Panc1 (cell line): ENCODE results near the gene TGFB3. TPM values are rescaled to one million over a fixed set of nuclear protein-coding genes. Genes with fewer than 3 reads are reported as not detected.

Source experiments
- ATAC-seq: fragments of 200-7000 bp; cut with Tn5 transposase; 2 replicates; pipeline ENCODE4 v1.9.1; 2020; ENCODE audit warnings: mild to moderate bottlenecking, moderate library complexity
- BruUV-seq: library from RNA; stranded (reverse); fragments of 400-500 nt; replicated peaks from 2 replicates; lab custom pipeline; 2021; lab: Mats Ljungman, UMichigan
- CTCF ChIA-PET: fragments of 300-600 bp; sonication (Branson Sonifier 250); formaldehyde crosslinking; loops from one replicate; lab custom pipeline; 2022; ENCODE audit warnings: antibody characterized with exemption; lab: Charles Lee
- POLR2A ChIA-PET: fragments of 300-600 bp; sonication (Branson Sonifier 250); formaldehyde crosslinking; loops from one replicate; lab custom pipeline; 2022; ENCODE audit warnings: antibody characterized with exemption; lab: Charles Lee
- DNase-seq: peaks from one replicate; pipeline ENCODE4 v3.0.0-alpha.2; 2010; ENCODE audit warnings: low read depth, low spot score
- H3K27ac ChIP-seq: 2 replicates; pipeline ENCODE4 v1.5.1; 2011; ENCODE audit warnings: mild to moderate bottlenecking, low read length, inconsistent platforms
- H3K27me3 ChIP-seq: fragments of 200-500 bp; sonication (Bioruptor generic); 2 replicates; pipeline ENCODE4 v1.6.0; 2014; ENCODE audit warnings: low read length, inconsistent platforms; ENCODE audit not compliant: control insufficient read depth, insufficient read depth
- H3K36me3 ChIP-seq: fragments of 200-500 bp; sonication (Bioruptor generic); 2 replicates; pipeline ENCODE4 v1.5.1; 2014; ENCODE audit warnings: inconsistent platforms, mild to moderate bottlenecking, low read length, moderate library complexity; ENCODE audit not compliant: control insufficient read depth, insufficient read depth
- H3K4me1 ChIP-seq: 2 replicates; pipeline ENCODE4 v1.5.1; 2011; ENCODE audit warnings: inconsistent platforms, mild to moderate bottlenecking, low read length, moderate library complexity; ENCODE audit not compliant: control insufficient read depth, insufficient read depth
- H3K4me3 ChIP-seq, 2 experiments: 2 replicates each; pipeline ENCODE4 v1.5.1; 2011 to 2012; ENCODE audit warnings: low read depth in 2 of 2, low read length in 2 of 2, mild to moderate bottlenecking in 2 of 2, inconsistent platforms in 1 of 2, moderate library complexity in 1 of 2
- H3K9me3 ChIP-seq: fragments of 200-500 bp; sonication (Bioruptor generic); 2 replicates; pipeline ENCODE4 v1.5.1; 2014; ENCODE audit warnings: low read depth, mild to moderate bottlenecking, inconsistent platforms, low read length, moderate library complexity; ENCODE audit not compliant: control insufficient read depth, insufficient read depth
- POLR2AphosphoS5 ChIP-seq: IDR thresholded peaks from 2 replicates; pipeline ENCODE4 v1.6.1; 2012; ENCODE audit warnings: mild to moderate bottlenecking, low read depth, low read length, moderate library complexity
- SIN3A ChIP-seq: IDR thresholded peaks from 2 replicates; pipeline ENCODE4 v1.6.1; 2012; ENCODE audit warnings: low read depth, mild to moderate bottlenecking, low read length, moderate library complexity, borderline replicate concordance; ENCODE audit not compliant: insufficient read depth
- TCF7L2 ChIP-seq: IDR thresholded peaks from 2 replicates; pipeline ENCODE4 v1.6.1; 2011; ENCODE audit warnings: mild to moderate bottlenecking, low read depth, low read length, inconsistent platforms
- in situ Hi-C: cut with HindIII; loops from 2 replicates; pipeline ENCODE4 v1.10.0; 2016; ENCODE audit warnings: low sequenced_read_pairs, low pct_unique_long_range_greater_than_20kb
- intact Hi-C: fragments of 100-400 bp; cut with micrococcal nuclease; formaldehyde crosslinking; loops from one replicate; pipeline ENCODE4 v1.10.0; 2022; ENCODE audit not compliant: unreplicated experiment
- total RNA-seq: library from RNA; stranded (reverse); gene quantifications from one replicate; pipeline ENCODE4 v1.2.1, GENCODE V29; 2021; ENCODE audit not compliant: unreplicated experiment
- TF ChIP-seq, protein P1 (sequence below): fragments of 450-650 bp; IDR thresholded peaks from 2 replicates; pipeline ENCODE4 v1.5.1; 2017; ENCODE audit warnings: mild to moderate bottlenecking
- TF ChIP-seq, protein P2 (sequence below), 2 experiments: IDR thresholded peaks; 2 replicates each; pipeline ENCODE4 v1.6.1; 2011 to 2012; ENCODE audit warnings: low read depth in 2 of 2, control low read depth in 1 of 2, low read length in 1 of 2, mild to moderate bottlenecking in 1 of 2, moderate library complexity in 1 of 2; ENCODE audit not compliant: insufficient read depth in 1 of 2

The TGFB3 gene
- total RNA-seq, 1 experiment from 2014 or later: 9.6 TPM

DNA sequence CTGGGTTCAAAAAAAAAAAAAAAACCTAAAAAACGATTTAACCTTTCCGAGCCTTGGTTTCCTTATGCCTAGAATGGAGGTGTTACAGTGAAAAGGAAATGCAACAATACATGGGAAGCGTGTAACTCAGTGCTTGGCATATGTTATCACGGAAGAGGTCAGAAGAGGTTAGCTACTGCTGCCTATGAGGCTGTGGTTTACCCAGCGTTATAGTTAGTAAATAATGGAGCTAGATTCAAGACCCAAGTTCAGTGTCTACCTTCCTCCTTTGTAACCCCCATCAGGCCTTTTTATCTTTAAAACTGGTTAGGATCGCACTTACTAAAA, 4.6 kb upstream of the TGFB3 start:
- peaks cover 13% of the 10 kb centered on the region for H3K4me1 ChIP-seq
- DNase-seq: no peak
- no TSS peak for BruUV-seq
- H3K27me3 ChIP-seq: no peaks in the 10 kb centered on the region
- peak overlapping the region; percentile 93 to 94 for H3K4me3 ChIP-seq
- H3K27ac ChIP-seq: peak overlapping the region; percentile 77
- in situ Hi-C loops (no loop called here), intact Hi-C loops (no loop called here)
- ATAC-seq: no peak
- H3K9me3 ChIP-seq: no peaks in the 10 kb centered on the region
- no peaks in the 10 kb centered on the region; the same call in 1 of the 2 replicates for H3K36me3 ChIP-seq
- no peak for TF ChIP-seq TCF7L2
- TF ChIP-seq SIN3A: no peak
- TF ChIP-seq, protein P1, sequence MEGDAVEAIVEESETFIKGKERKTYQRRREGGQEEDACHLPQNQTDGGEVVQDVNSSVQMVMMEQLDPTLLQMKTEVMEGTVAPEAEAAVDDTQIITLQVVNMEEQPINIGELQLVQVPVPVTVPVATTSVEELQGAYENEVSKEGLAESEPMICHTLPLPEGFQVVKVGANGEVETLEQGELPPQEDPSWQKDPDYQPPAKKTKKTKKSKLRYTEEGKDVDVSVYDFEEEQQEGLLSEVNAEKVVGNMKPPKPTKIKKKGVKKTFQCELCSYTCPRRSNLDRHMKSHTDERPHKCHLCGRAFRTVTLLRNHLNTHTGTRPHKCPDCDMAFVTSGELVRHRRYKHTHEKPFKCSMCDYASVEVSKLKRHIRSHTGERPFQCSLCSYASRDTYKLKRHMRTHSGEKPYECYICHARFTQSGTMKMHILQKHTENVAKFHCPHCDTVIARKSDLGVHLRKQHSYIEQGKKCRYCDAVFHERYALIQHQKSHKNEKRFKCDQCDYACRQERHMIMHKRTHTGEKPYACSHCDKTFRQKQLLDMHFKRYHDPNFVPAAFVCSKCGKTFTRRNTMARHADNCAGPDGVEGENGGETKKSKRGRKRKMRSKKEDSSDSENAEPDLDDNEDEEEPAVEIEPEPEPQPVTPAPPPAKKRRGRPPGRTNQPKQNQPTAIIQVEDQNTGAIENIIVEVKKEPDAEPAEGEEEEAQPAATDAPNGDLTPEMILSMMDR: no peak
- TF ChIP-seq, protein P2, sequence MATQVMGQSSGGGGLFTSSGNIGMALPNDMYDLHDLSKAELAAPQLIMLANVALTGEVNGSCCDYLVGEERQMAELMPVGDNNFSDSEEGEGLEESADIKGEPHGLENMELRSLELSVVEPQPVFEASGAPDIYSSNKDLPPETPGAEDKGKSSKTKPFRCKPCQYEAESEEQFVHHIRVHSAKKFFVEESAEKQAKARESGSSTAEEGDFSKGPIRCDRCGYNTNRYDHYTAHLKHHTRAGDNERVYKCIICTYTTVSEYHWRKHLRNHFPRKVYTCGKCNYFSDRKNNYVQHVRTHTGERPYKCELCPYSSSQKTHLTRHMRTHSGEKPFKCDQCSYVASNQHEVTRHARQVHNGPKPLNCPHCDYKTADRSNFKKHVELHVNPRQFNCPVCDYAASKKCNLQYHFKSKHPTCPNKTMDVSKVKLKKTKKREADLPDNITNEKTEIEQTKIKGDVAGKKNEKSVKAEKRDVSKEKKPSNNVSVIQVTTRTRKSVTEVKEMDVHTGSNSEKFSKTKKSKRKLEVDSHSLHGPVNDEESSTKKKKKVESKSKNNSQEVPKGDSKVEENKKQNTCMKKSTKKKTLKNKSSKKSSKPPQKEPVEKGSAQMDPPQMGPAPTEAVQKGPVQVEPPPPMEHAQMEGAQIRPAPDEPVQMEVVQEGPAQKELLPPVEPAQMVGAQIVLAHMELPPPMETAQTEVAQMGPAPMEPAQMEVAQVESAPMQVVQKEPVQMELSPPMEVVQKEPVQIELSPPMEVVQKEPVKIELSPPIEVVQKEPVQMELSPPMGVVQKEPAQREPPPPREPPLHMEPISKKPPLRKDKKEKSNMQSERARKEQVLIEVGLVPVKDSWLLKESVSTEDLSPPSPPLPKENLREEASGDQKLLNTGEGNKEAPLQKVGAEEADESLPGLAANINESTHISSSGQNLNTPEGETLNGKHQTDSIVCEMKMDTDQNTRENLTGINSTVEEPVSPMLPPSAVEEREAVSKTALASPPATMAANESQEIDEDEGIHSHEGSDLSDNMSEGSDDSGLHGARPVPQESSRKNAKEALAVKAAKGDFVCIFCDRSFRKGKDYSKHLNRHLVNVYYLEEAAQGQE (IDR thresholded peaks at IDR 0.05; ENCODE audit: insufficient read depth in 1 of 2, low read depth in 2 of 2, low read length in 1 of 2): no peak
- no peak for TF ChIP-seq POLR2AphosphoS5
- ChIA-PET CTCF (interaction anchor here (0.6 to 1.0 kb wide), 2 partner anchors 188 to 277 kb away, joined by 3 to 8 read pairs; no protein-coding TSS in a partner anchor), POLR2A (interaction anchor here (0.7 kb wide), 1 partner anchor 30 kb away, joined by 5 read pairs; no protein-coding TSS in a partner anchor)

DNA sequence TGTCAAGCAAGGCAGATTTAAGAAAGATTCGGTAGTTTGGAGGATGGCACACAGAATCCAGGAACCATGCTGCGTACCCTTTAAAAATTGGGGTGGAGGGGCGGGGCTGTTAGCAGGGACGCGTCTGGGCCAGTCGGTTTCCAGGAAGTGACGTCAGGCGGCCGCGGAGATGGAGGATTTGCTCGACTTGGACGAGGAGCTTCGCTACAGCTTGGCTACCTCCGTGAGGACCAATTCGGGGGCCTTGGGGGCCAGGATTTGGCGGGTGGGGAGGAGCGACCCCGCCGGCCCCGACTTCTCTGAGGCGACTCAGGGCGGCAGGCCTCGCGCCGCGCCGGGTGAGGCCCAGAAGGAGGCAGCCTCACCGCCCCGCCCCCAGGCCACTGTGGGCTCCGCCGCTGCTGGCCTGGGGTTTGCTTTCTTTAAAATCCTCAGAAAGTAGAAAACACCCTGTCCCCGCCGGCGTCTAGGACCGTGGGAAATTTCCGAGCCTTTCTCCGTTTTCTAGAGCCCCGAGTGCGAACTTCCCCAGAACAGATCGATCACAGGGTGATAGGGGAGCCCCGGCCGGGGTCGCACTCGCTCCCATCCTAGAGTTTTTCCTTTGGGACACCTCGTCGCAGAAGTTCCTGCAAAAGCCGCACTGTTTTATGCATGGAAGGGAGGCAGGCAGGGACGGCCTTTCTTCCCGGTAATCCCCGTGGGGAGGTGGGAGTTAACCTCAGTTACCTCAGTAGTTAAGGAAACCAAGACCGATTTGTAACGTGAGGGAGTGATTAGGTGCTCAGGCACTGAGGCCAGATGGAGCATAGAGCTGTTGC, 4.0 kb upstream of the TGFB3 start, which contains the start of gene IFT43:
IFT43 (plus strand) TSS at position 146 of the 821 bp plus-strand sequence; CDS start at position 170, 24 bp downstream.
- H3K4me1 ChIP-seq: peaks cover 16% of the 10 kb centered on the region
- in situ Hi-C loops (no loop called here), intact Hi-C loops (no loop called here)
- no peaks in the 10 kb centered on the region for H3K9me3 ChIP-seq
- no peak for DNase-seq
- peak; percentile 83 for ATAC-seq
- TF ChIP-seq TCF7L2 (no peak), SIN3A (no peak), POLR2AphosphoS5 (no peak)
- no TSS peak for BruUV-seq
- peak within 1 kb of the TSS; percentile 77 for H3K27ac ChIP-seq
- ChIA-PET CTCF (interaction anchor here (0.6 to 1.0 kb wide), 3 partner anchors 188 to 277 kb away, joined by 3 to 10 read pairs (median 8); no protein-coding TSS in a partner anchor), POLR2A (interaction anchor here (0.7 to 0.9 kb wide), 2 partner anchors 30 to 117 kb away, joined by 5 to 11 read pairs; no protein-coding TSS in a partner anchor)
- H3K27me3 ChIP-seq: no peaks in the 10 kb centered on the region
- peak within 1 kb of the TSS; percentile 93 to 94 for H3K4me3 ChIP-seq
- H3K36me3 ChIP-seq: no peaks in the 10 kb centered on the region; the same call in 1 of the 2 replicates
